Neural progenitor cell (in vitro differentiated cells): ENCODE data around the gene ZNF37A. TPM values are rescaled to one million over a fixed set of nuclear protein-coding genes. Genes with fewer than 3 reads are reported as not detected.

ENCODE experiments used
- DNase-seq: peaks from one replicate; pipeline ENCODE4 v3.0.0-alpha.2; 2016; ENCODE audit warnings: low spot score
- H2AFZ ChIP-seq: fragments of 200-600 bp; sonication (generic); replicated peaks from 2 replicates; pipeline ENCODE4 v1.6.1; 2016; ENCODE audit warnings: antibody characterized with exemption
- H3F3A ChIP-seq: fragments of 200-600 bp; sonication (generic); 2 replicates; pipeline ENCODE4 v1.6.1; 2016; ENCODE audit warnings: antibody characterized with exemption, low read depth
- H3K27ac ChIP-seq: fragments of 200-600 bp; sonication (generic); 2 replicates; pipeline ENCODE4 v1.5.1; 2016; ENCODE audit warnings: mild to moderate bottlenecking
- H3K27me3 ChIP-seq: fragments of 200-600 bp; sonication (generic); 2 replicates; pipeline ENCODE4 v1.6.1; 2016; ENCODE audit warnings: mild to moderate bottlenecking, moderate library complexity
- H3K36me3 ChIP-seq: fragments of 200-600 bp; sonication (generic); 2 replicates; pipeline ENCODE4 v1.5.1; 2016
- H3K4me1 ChIP-seq: fragments of 200-600 bp; sonication (generic); 2 replicates; pipeline ENCODE4 v1.6.1; 2016; ENCODE audit warnings: mixed run types
- H3K4me2 ChIP-seq: fragments of 200-600 bp; sonication (generic); 2 replicates; pipeline ENCODE4 v1.6.1; 2016
- H3K4me3 ChIP-seq: fragments of 200-600 bp; sonication (generic); 2 replicates; pipeline ENCODE4 v1.5.1; 2016
- H3K79me2 ChIP-seq: fragments of 200-600 bp; sonication (generic); 2 replicates; pipeline ENCODE4 v1.6.1; 2016; ENCODE audit warnings: low read depth
- H3K9ac ChIP-seq: fragments of 200-600 bp; sonication (generic); 2 replicates; pipeline ENCODE4 v1.6.1; 2016
- H3K9me3 ChIP-seq: fragments of 200-600 bp; sonication (generic); 2 replicates; pipeline ENCODE4 v1.5.1; 2016; ENCODE audit warnings: low read depth
- H4K20me1 ChIP-seq: fragments of 200-600 bp; sonication (generic); 2 replicates; pipeline ENCODE4 v1.6.1; 2016; ENCODE audit warnings: low read depth
- H3K27ac Mint-ChIP-seq: 3 replicates; pipeline ENCODE4 v1.8.0; 2021; ENCODE audit warnings: mixed read lengths
- H3K27me3 Mint-ChIP-seq: 2 replicates; pipeline ENCODE4 v1.8.0; 2022; ENCODE audit warnings: low read depth, mild to moderate bottlenecking, inconsistent platforms, moderate library complexity, mixed read lengths; ENCODE audit not compliant: insufficient read depth
- H3K36me3 Mint-ChIP-seq: 3 replicates; pipeline ENCODE4 v1.8.0; 2021; ENCODE audit warnings: mixed read lengths
- H3K4me1 Mint-ChIP-seq: 3 replicates; pipeline ENCODE4 v1.8.0; 2021; ENCODE audit warnings: mixed read lengths
- H3K4me3 Mint-ChIP-seq: 3 replicates; pipeline ENCODE4 v1.8.0; 2021; ENCODE audit warnings: mild to moderate bottlenecking, moderate library complexity, mixed read lengths
- H3K9me3 Mint-ChIP-seq: 3 replicates; pipeline ENCODE4 v1.8.0; 2020; ENCODE audit warnings: mixed read lengths
- CTCF ChIP-seq: fragments of 200-600 bp; sonication (generic); IDR thresholded peaks from 2 replicates; pipeline ENCODE4 v1.5.1; 2017; ENCODE audit warnings: antibody characterized with exemption, mild to moderate bottlenecking
- EZH2 ChIP-seq: fragments of 200-600 bp; sonication (generic); IDR thresholded peaks from 2 replicates; pipeline ENCODE4 v1.6.1; 2017; ENCODE audit warnings: antibody characterized with exemption, mild to moderate bottlenecking, moderate library complexity
- EZH2phosphoT487 ChIP-seq: fragments of 200-600 bp; sonication (generic); IDR thresholded peaks from 2 replicates; pipeline ENCODE4 v1.6.1; 2017; ENCODE audit warnings: antibody characterized with exemption
- total RNA-seq: library from RNA; depleted of rRNA; stranded (reverse); fragments of >200 nt; gene quantifications from 2 replicates; pipeline ENCODE4 v1.2.3, GENCODE V29; 2015; ENCODE audit warnings: low replicate concordance

The ZNF37A gene
- 8.8 and 19.9 TPM in 2 replicates for total RNA-seq

GRCh38 chr10:38094158-38094926 lies at the start of gene ZNF37A:
TSS of gene ZNF37A (plus strand) at chr10:38094337. CDS start at chr10:38096618, 2,281 bp downstream.
- no peaks in the 10 kb centered on the region for H3K27me3 ChIP-seq
- no peak within 1 kb of the TSS for H3K9ac ChIP-seq
- H4K20me1 ChIP-seq: no peaks in the 10 kb centered on the region
- peak within 1 kb of the TSS; percentile 92 for H3K4me3 Mint-ChIP-seq
- H3K79me2 ChIP-seq: no peaks in the 10 kb centered on the region
- H2AFZ ChIP-seq: peak within 1 kb of the TSS; percentile 76
- H3K4me2 ChIP-seq: peak within 1 kb of the TSS; percentile 72
- H3K36me3 ChIP-seq: no peaks in the 10 kb centered on the region
- H3K9me3 ChIP-seq: peaks cover 8% of the 10 kb centered on the region
- H3K27ac ChIP-seq: no peak within 1 kb of the TSS
- no peak for TF ChIP-seq CTCF
- TF ChIP-seq EZH2: no peak
- TF ChIP-seq EZH2phosphoT487: no peak
- H3K4me1 Mint-ChIP-seq: peaks cover 10% of the 10 kb centered on the region
- DNase-seq: peak; percentile 91
- H3K27me3 Mint-ChIP-seq: no peaks in the 10 kb centered on the region
- H3K4me1 ChIP-seq: no peaks in the 10 kb centered on the region
- H3K27ac Mint-ChIP-seq: no peak within 1 kb of the TSS
- H3F3A ChIP-seq: no peaks in the 10 kb centered on the region
- H3K36me3 Mint-ChIP-seq: peaks cover 44% of the 10 kb centered on the region
- H3K9me3 Mint-ChIP-seq: peaks cover 50% of the 10 kb centered on the region
- peak within 1 kb of the TSS; percentile 57 for H3K4me3 ChIP-seq

- H3K4me2 ChIP-seq: no peak overlapping the region
- no peak overlapping the region for H3K27ac Mint-ChIP-seq
- H4K20me1 ChIP-seq: no peaks in the 10 kb centered on the region
- H3K9me3 Mint-ChIP-seq: peaks cover 43% of the 10 kb centered on the region
- no peaks in the 10 kb centered on the region for H3K4me1 ChIP-seq
- no peaks in the 10 kb centered on the region for H3K27me3 ChIP-seq
- no peak overlapping the region for H3K9ac ChIP-seq
- no peaks in the 10 kb centered on the region for H3K4me1 Mint-ChIP-seq
- no peak for DNase-seq
- H3K27me3 Mint-ChIP-seq: peaks cover 2% of the 10 kb centered on the region
- no peak overlapping the region for H2AFZ ChIP-seq
- H3K4me3 ChIP-seq: no peak overlapping the region
- H3K36me3 ChIP-seq: peaks cover 25% of the 10 kb centered on the region
- H3K36me3 Mint-ChIP-seq: peaks cover 69% of the 10 kb centered on the region
- peaks cover 8% of the 10 kb centered on the region for H3K9me3 ChIP-seq
- H3K79me2 ChIP-seq: peaks cover 8% of the 10 kb centered on the region
- H3K4me3 Mint-ChIP-seq: no peak overlapping the region
- no peaks in the 10 kb centered on the region for H3F3A ChIP-seq
- TF ChIP-seq EZH2phosphoT487 (no peak), CTCF (no peak), EZH2 (no peak)
- no peak overlapping the region for H3K27ac ChIP-seq
Observed at GRCh38 chr10:38045129-38045528, 49.0 kb upstream of the ZNF37A start.

GRCh38 chr10:38047666-38048065 lies 46.5 kb upstream of the ZNF37A start:
- Mint-ChIP-seq H3K27me3 (no peaks in the 10 kb centered on the region), H3K27ac (no peak overlapping the region), H3K4me3 (no peak overlapping the region), H3K36me3 (peaks cover 71% of the 10 kb centered on the region), H3K9me3 (peaks cover 45% of the 10 kb centered on the region), H3K4me1 (no peaks in the 10 kb centered on the region)
- no peak overlapping the region for H3K4me3 ChIP-seq
- H3K4me1 ChIP-seq: no peaks in the 10 kb centered on the region
- no peaks in the 10 kb centered on the region for H3K27me3 ChIP-seq
- H3K36me3 ChIP-seq: peaks cover 30% of the 10 kb centered on the region
- H3K79me2 ChIP-seq: peaks cover 8% of the 10 kb centered on the region
- no peaks in the 10 kb centered on the region for H4K20me1 ChIP-seq
- no peak for DNase-seq
- H2AFZ ChIP-seq: no peak overlapping the region
- TF ChIP-seq CTCF (no peak), EZH2 (no peak), EZH2phosphoT487 (no peak)
- peaks cover 19% of the 10 kb centered on the region for H3K9me3 ChIP-seq
- no peak overlapping the region for H3K27ac ChIP-seq
- no peaks in the 10 kb centered on the region for H3F3A ChIP-seq
- H3K4me2 ChIP-seq: no peak overlapping the region
- no peak overlapping the region for H3K9ac ChIP-seq
